Right lung (tissue), 5 donors: ENCODE measurements around the gene AIPL1. TPM values are rescaled to one million over a fixed set of nuclear protein-coding genes. Genes with fewer than 3 reads are reported as not detected.

Experiments
- DNase-seq, 2 donors: peaks; one replicate each; pipeline ENCODE4 v3.0.0-alpha.2; 2013
- polyA plus RNA-seq, 5 donors: library from polyadenylated mRNA; unstranded; fragments of 120-200 nt; gene quantifications; one replicate each; pipeline versions ENCODE4 v1.2.1 to v1.2.3, GENCODE V29; 2013; ENCODE audit warnings: inconsistent platforms in 1 of 5, low replicate concordance in 1 of 5; ENCODE audit not compliant: insufficient read length in 5 of 5, insufficient read depth in 1 of 5

Gene AIPL1
- polyA plus RNA-seq, 5 donors = 0.04 to 0.05 TPM; not detected in 3

GRCh38 chr17:6374761-6375312 is 60.1 kb downstream of the AIPL1 start:
- no peak for DNase-seq

GRCh38 chr17:6374271-6374691 is 60.6 kb downstream of the AIPL1 start:
- DNase-seq = no peak

Other genes starting within 250 kb of the AIPL1 start
- 10 to 100 TPM; 16.8 to 67.1 (median 25.1) TPM for gene PIMREG, start 9.3 kb upstream of the AIPL1 start, polyA plus RNA-seq
- gene PITPNM3, start 121.4 kb upstream of the AIPL1 start, polyA plus RNA-seq = 1 to 10 TPM; 3.4 to 5.4 (median 4.4) TPM
- gene KIAA0753, start 205.6 kb upstream of the AIPL1 start, polyA plus RNA-seq = 10 to 100 TPM; 25.1 to 45.0 (median 38.4) TPM
- gene TXNDC17, start 205.9 kb upstream of the AIPL1 start, polyA plus RNA-seq = 100 to 1,000 TPM in 1 of 5 donors, 10 to 100 TPM in 4; 78.6 to 111 (median 86.5) TPM
- 10 to 100 TPM; 27.1 to 30.2 (median 28.7) TPM for gene MED31, start 216.5 kb upstream of the AIPL1 start, polyA plus RNA-seq
- 1 to 10 TPM; 5.3 to 6.7 (median 6.5) TPM for gene C17orf100, start 216.6 kb upstream of the AIPL1 start, polyA plus RNA-seq